Measurements from ENCODE around the gene RNF125. TPM values are rescaled to one million over a fixed set of nuclear protein-coding genes. Genes with fewer than 3 reads are reported as not detected.

Gene RNF125
- total and polyA plus RNA-seq, 2 donors (not counting 1 experiment from before 2014, with no cell fraction given), result 5.6 to 7.7 TPM

GRCh38 chr18:32091724-32092421, 73.2 kb downstream of the RNF125 start, which contains the start of gene RNF138:
Gene RNF138, plus strand, starts transcription at chr18:32091874. Its CDS starts 903 bp downstream, at chr18:32092777.
- WGBS (ENCODE audit: insufficient coverage), result under 1% methylated on average over 75 of the region's 75 CpGs
- Histone ChIP-seq H3K36me3 (replicated peaks in 1 of 2; ENCODE audit: control extremely low read depth in 1 of 2, control insufficient read depth in 1 of 2, extremely low read depth in 1 of 2, insufficient read depth in 2 of 2, low read length in 1 of 2) (peaks cover 0 to 20% of the 10 kb centered on the region in 2 experiments), H3K4me2 (replicated peaks; ENCODE audit: low read depth, low read length, poor library complexity, severe bottlenecking) (peak within 1 kb of the TSS; percentile 95), H3K9me3 (ENCODE audit: control extremely low read depth in 1 of 3, control insufficient read depth in 2 of 3, insufficient read depth in 1 of 3, low read length in 2 of 3) (no peaks in the 10 kb centered on the region), H3K4me1 (ENCODE audit: control insufficient read depth in 2 of 2, insufficient read depth in 2 of 2, low read length in 2 of 2) (peaks cover 32 to 39% of the 10 kb centered on the region in 2 donors), H4K20me1 (ENCODE audit: control insufficient read depth, insufficient read depth, low read length, poor library complexity, severe bottlenecking) (peaks cover 43% of the 10 kb centered on the region), H3K4me3 (ENCODE audit: control extremely low read depth in 1 of 5, extremely low read depth in 1 of 5, insufficient read depth in 1 of 5, low read depth in 2 of 5, low read length in 4 of 5) (peak within 1 kb of the TSS; percentile 63 to 98 (median 90)), H3K27ac (ENCODE audit: low read length in 2 of 2) (peak within 1 kb of the TSS; percentile 100), H3K27me3 (replicated peaks in 1 of 4; ENCODE audit: control extremely low read depth in 1 of 4, control insufficient read depth in 3 of 4, insufficient read depth in 4 of 4, low read length in 3 of 4) (no peaks in the 10 kb centered on the region), H2AFZ (ENCODE audit: insufficient read depth, low read depth, low read length, poor library complexity, severe bottlenecking) (peak within 1 kb of the TSS; percentile 80), H3K9ac (ENCODE audit: low read length) (peak within 1 kb of the TSS; percentile 99), H3K79me2 (ENCODE audit: control insufficient read depth, insufficient read depth, low read length) (peaks cover 33% of the 10 kb centered on the region)
- Mint-ChIP-seq H3K4me3 (peak within 1 kb of the TSS; percentile 93), H3K27ac (peak within 1 kb of the TSS; percentile 98), H3K9me3 (ENCODE audit: insufficient read depth) (no peaks in the 10 kb centered on the region), H3K27me3 (no peaks in the 10 kb centered on the region), H3K4me1 (peaks cover 40% of the 10 kb centered on the region)
- intact Hi-C loops (cut with micrococcal nuclease), result loop anchor here (1.0 to 5.0 kb wide), 4 partner anchors 45 to 710 kb away; partner anchors contain the start of genes RNF125 and TRAPPC8
- ATAC-seq (ENCODE audit: low read depth) (peak; percentile 44), DNase-seq (peak; percentile 96)
- ChIA-PET POLR2A (interaction anchor here (0.5 to 2.6 kb wide), 5 partner anchors 50 to 248 kb away, joined by 3 to 42 read pairs (median 6); partner anchors contain the start of genes RNF125 and TRAPPC8), CTCF (interaction anchor here (1.0 to 2.7 kb wide), 3 partner anchors 20 to 149 kb away, joined by 3 to 12 read pairs (median 9); partner anchors contain the start of genes RNF125 and TRAPPC8)
- TF ChIP-seq CTCF (IDR thresholded peaks at IDR 0.05) (no peak), EZH2 (IDR thresholded peaks at IDR 0.05; ENCODE audit: borderline replicate concordance, insufficient read depth, low read depth, low read length, poor library complexity, severe bottlenecking) (no peak)

Measured in B cell (primary cell).